B cell (primary cell): Measurements from ENCODE around the gene GALK1. TPM values are rescaled to one million over a fixed set of nuclear protein-coding genes. Genes with fewer than 3 reads are reported as not detected.

Experiments
- ATAC-seq: fragments of 200-7000 bp; cut with Tn5 transposase; one replicate; pipeline ENCODE4 v1.10.0; 2021; ENCODE audit warnings: low read depth, mild to moderate bottlenecking, moderate number of reproducible peaks, moderate library complexity
- CTCF ChIA-PET: fragments of 350-600 bp; sonication (Branson Sonifier 250); formaldehyde crosslinking; loops from one replicate; lab custom pipeline; 2021; ENCODE audit warnings: antibody characterized with exemption, inconsistent platforms; lab: Charles Lee
- POLR2A ChIA-PET: fragments of 350-600 bp; sonication (Branson Sonifier 250); formaldehyde crosslinking; loops from one replicate; lab custom pipeline; 2021; ENCODE audit warnings: antibody characterized with exemption; lab: Charles Lee
- DNase-seq: peaks from one replicate; pipeline ENCODE4 v3.0.0; 2013
- H2AFZ ChIP-seq: 2 replicates; pipeline ENCODE4 v1.6.1; 2012; ENCODE audit warnings: mild to moderate bottlenecking, low read depth, low read length; ENCODE audit not compliant: insufficient read depth, poor library complexity, severe bottlenecking
- H3K27ac ChIP-seq, 2 donors: 1 replicate in 1 of 2; 2 replicates in 1 of 2; pipeline ENCODE4 v1.5.1; 2012 to 2013; ENCODE audit warnings: low read length in 2 of 2, mild to moderate bottlenecking in 2 of 2, moderate library complexity in 1 of 2
- H3K27me3 ChIP-seq, 4 experiments: fragments of 200-600 bp in 1 of 4; sonication (generic) in 1 of 4; replicated peaks in 1 of 4; 1 replicate in 2 of 4; 2 replicates in 2 of 4; pipeline versions ENCODE4 v1.6.1 to v1.7.0; 2013 to 2016; ENCODE audit warnings: low read length in 3 of 4, mild to moderate bottlenecking in 2 of 4, mixed read lengths in 1 of 4, moderate library complexity in 1 of 4; ENCODE audit not compliant: insufficient read depth in 4 of 4, control insufficient read depth in 3 of 4; ENCODE audit errors: control extremely low read depth in 1 of 4
- H3K36me3 ChIP-seq, 2 experiments: replicated peaks in 1 of 2; 1 replicate in 1 of 2; 2 replicates in 1 of 2; pipeline versions ENCODE4 v1.6.1 to v1.7.1; 2013; ENCODE audit warnings: low read length in 1 of 2; ENCODE audit not compliant: insufficient read depth in 2 of 2, control insufficient read depth in 1 of 2; ENCODE audit errors: control extremely low read depth in 1 of 2, extremely low read depth in 1 of 2
- H3K4me1 ChIP-seq, 2 donors: fragments of 200-600 bp in 1 of 2; sonication (generic) in 1 of 2; 1 replicate in 1 of 2; 2 replicates in 1 of 2; pipeline versions ENCODE4 v1.5.1 to v1.6.1; 2013 to 2017; ENCODE audit warnings: low read length in 2 of 2; ENCODE audit not compliant: control insufficient read depth in 2 of 2, insufficient read depth in 2 of 2
- H3K4me2 ChIP-seq: replicated peaks from 2 replicates; pipeline ENCODE3; 2012; ENCODE audit warnings: mild to moderate bottlenecking, low read depth, low read length; ENCODE audit not compliant: poor library complexity, severe bottlenecking
- H3K4me3 ChIP-seq, 5 experiments: fragments of 200-600 bp in 1 of 5; sonication (generic) in 1 of 5; 1 replicate in 3 of 5; 2 replicates in 2 of 5; pipeline versions ENCODE4 v1.5.1 to v1.7.0; 2011 to 2016; ENCODE audit warnings: low read length in 4 of 5, mild to moderate bottlenecking in 4 of 5, low read depth in 2 of 5, control low read depth in 1 of 5, moderate library complexity in 1 of 5; ENCODE audit not compliant: insufficient read depth in 1 of 5; ENCODE audit errors: control extremely low read depth in 1 of 5, extremely low read depth in 1 of 5
- H3K79me2 ChIP-seq: fragments of 200-600 bp; sonication (generic); one replicate; pipeline ENCODE4 v1.6.0; 2016; ENCODE audit warnings: low read length; ENCODE audit not compliant: control insufficient read depth, insufficient read depth
- H3K9ac ChIP-seq: fragments of 200-600 bp; sonication (generic); 2 replicates; pipeline ENCODE4 v1.6.1; 2017; ENCODE audit warnings: mild to moderate bottlenecking, low read length, moderate library complexity
- H3K9me3 ChIP-seq, 3 donors: one replicate each; pipeline versions ENCODE4 v1.6.1 to v1.7.1; 2013; ENCODE audit warnings: low read length in 2 of 3; ENCODE audit not compliant: control insufficient read depth in 2 of 3, insufficient read depth in 1 of 3; ENCODE audit errors: control extremely low read depth in 1 of 3
- H4K20me1 ChIP-seq: 2 replicates; pipeline ENCODE4 v1.6.0; 2012; ENCODE audit warnings: mild to moderate bottlenecking, low read length; ENCODE audit not compliant: insufficient read depth, control insufficient read depth, poor library complexity, severe bottlenecking
- H3K27ac Mint-ChIP-seq: one replicate; pipeline ENCODE4 v1.8.0; 2021; ENCODE audit warnings: mixed read lengths
- H3K27me3 Mint-ChIP-seq: one replicate; pipeline ENCODE4 v1.8.0; 2021; ENCODE audit warnings: mixed read lengths
- H3K4me1 Mint-ChIP-seq: one replicate; pipeline ENCODE4 v1.8.0; 2021; ENCODE audit warnings: mixed read lengths
- H3K4me3 Mint-ChIP-seq: one replicate; pipeline ENCODE4 v1.8.0; 2021; ENCODE audit warnings: mixed read lengths
- H3K9me3 Mint-ChIP-seq: one replicate; pipeline ENCODE4 v1.8.0; 2022; ENCODE audit warnings: mixed read lengths; ENCODE audit not compliant: insufficient read depth
- CTCF ChIP-seq: fragments of 200-600 bp; IDR thresholded peaks from one replicate; pipeline ENCODE4 v1.8.0; 2022; ENCODE audit warnings: antibody characterized with exemption, mild to moderate bottlenecking
- EZH2 ChIP-seq: IDR thresholded peaks from 2 replicates; pipeline ENCODE4 v1.6.1; 2012; ENCODE audit warnings: borderline replicate concordance, low read depth, mild to moderate bottlenecking, moderate library complexity, low read length; ENCODE audit not compliant: insufficient read depth, poor library complexity, severe bottlenecking
- WGBS: methylation state at CpG from one replicate; pipeline ENCODE4 v1.1.5; 2013; ENCODE audit warnings: missing lambda C conversion rate; ENCODE audit not compliant: insufficient coverage; 5-methylcytosine and 5-hydroxymethylcytosine counted together
- intact Hi-C: fragments of 100-400 bp; cut with micrococcal nuclease; formaldehyde crosslinking; loops from one replicate; pipeline ENCODE4 v1.10.0; 2022
- polyA plus RNA-seq: library from polyadenylated mRNA; depleted of rRNA; stranded (reverse); fragments of >200 nt; gene quantifications from 2 replicates; pipeline ENCODE4 v1.2.3, GENCODE V29; 2012
- total RNA-seq, 2 donors: library from RNA; stranded (reverse); fragments of 120-200 nt in 1 of 2; gene quantifications; 1 replicate in 1 of 2; 2 replicates in 1 of 2; pipeline versions ENCODE4 v1.2.3 to v1.2.4, GENCODE V29; 2013 to 2022

The GALK1 gene
- total and polyA plus RNA-seq, 2 donors (not counting 1 experiment from before 2014, with no cell fraction given): 29.8 to 37.4 TPM

- peaks cover 0 to 12% of the 10 kb centered on the region in 2 donors for H3K4me1 ChIP-seq
- no peak overlapping the region for H3K27ac ChIP-seq
- no peak for DNase-seq
- H4K20me1 ChIP-seq: peaks cover 14% of the 10 kb centered on the region
- no peak overlapping the region for H3K9ac ChIP-seq
- H3K36me3 ChIP-seq: peaks cover 0 to 62% of the 10 kb centered on the region in 2 experiments
- POLR2A ChIA-PET: no interaction called here
- TF ChIP-seq CTCF (no peak), EZH2 (no peak)
- intact Hi-C loops: no loop called here
- no peak overlapping the region for H3K4me3 ChIP-seq
- H3K27me3 ChIP-seq: no peaks in the 10 kb centered on the region
- H2AFZ ChIP-seq: no peak overlapping the region
- no peaks in the 10 kb centered on the region for H3K9me3 Mint-ChIP-seq
- peaks cover 10% of the 10 kb centered on the region for H3K79me2 ChIP-seq
- peaks cover 11% of the 10 kb centered on the region for H3K4me1 Mint-ChIP-seq
- H3K9me3 ChIP-seq: no peaks in the 10 kb centered on the region
- CTCF ChIA-PET: interaction anchor here (4.5 kb wide), 1 partner anchor 17 kb away, joined by 12 read pairs; no protein-coding TSS in a partner anchor
- no peaks in the 10 kb centered on the region for H3K27me3 Mint-ChIP-seq
- no peak overlapping the region for H3K4me3 Mint-ChIP-seq
- WGBS: 96% methylated on average over 27 of the region's 27 CpGs
- H3K27ac Mint-ChIP-seq: no peak overlapping the region
- no peak overlapping the region for H3K4me2 ChIP-seq
- ATAC-seq: no peak
Measured at GRCh38 chr17:75812096-75813013, 47.4 kb upstream of the GALK1 start.

GRCh38 chr17:75811174-75811573, 46.2 kb upstream of the GALK1 start:
- H3K4me3 ChIP-seq: no peak overlapping the region
- peaks cover 11% of the 10 kb centered on the region for H3K4me1 Mint-ChIP-seq
- no peak for ATAC-seq
- H3K79me2 ChIP-seq: peaks cover 19% of the 10 kb centered on the region
- H3K27me3 ChIP-seq: no peaks in the 10 kb centered on the region
- ChIA-PET CTCF (interaction anchor here (1.2 kb wide), 1 partner anchor 44 kb away, joined by 3 read pairs; the partner anchor contains the start of gene WBP2), POLR2A (no interaction called here)
- no peak for DNase-seq
- H3K4me3 Mint-ChIP-seq: no peak overlapping the region
- intact Hi-C loops: no loop called here
- H3K9me3 Mint-ChIP-seq: no peaks in the 10 kb centered on the region
- H3K9ac ChIP-seq: no peak overlapping the region
- no peak overlapping the region for H3K4me2 ChIP-seq
- TF ChIP-seq CTCF (no peak), EZH2 (no peak)
- no peak overlapping the region for H3K27ac ChIP-seq
- peaks cover 19% of the 10 kb centered on the region for H4K20me1 ChIP-seq
- no peak overlapping the region for H2AFZ ChIP-seq
- peaks cover 0 to 12% of the 10 kb centered on the region in 2 donors for H3K4me1 ChIP-seq
- H3K27ac Mint-ChIP-seq: no peak overlapping the region
- 96% methylated on average over 6 of the region's 7 CpGs for WGBS
- H3K9me3 ChIP-seq: no peaks in the 10 kb centered on the region
- H3K36me3 ChIP-seq: peaks cover 0 to 55% of the 10 kb centered on the region in 2 experiments
- no peaks in the 10 kb centered on the region for H3K27me3 Mint-ChIP-seq
